GM12878 (cell line): ENCODE results near the gene INAFM1. TPM values are rescaled to one million over a fixed set of nuclear protein-coding genes. Genes with fewer than 3 reads are reported as not detected.
A peak's percentile ranks its signal among the peaks of the same experiment; 100 is the strongest.

Source experiments
- CREM ChIP-seq: IDR thresholded peaks from 2 replicates; pipeline ENCODE4 v1.6.1; 2014; ENCODE audit warnings: antibody characterized with exemption, low read depth
- CUX1 ChIP-seq: IDR thresholded peaks from 2 replicates; pipeline ENCODE4 v1.6.1; 2012; ENCODE audit warnings: improper control_type of control experiment, low read depth, low read length; ENCODE audit not compliant: insufficient replicate concordance
- DPF2 ChIP-seq: fragments of 450-650 bp; IDR thresholded peaks from 2 replicates; pipeline ENCODE4 v1.6.1; 2017; ENCODE audit warnings: mild to moderate bottlenecking
- ESRRA ChIP-seq: IDR thresholded peaks from 2 replicates; pipeline ENCODE4 v1.6.1; 2012; ENCODE audit warnings: mild to moderate bottlenecking, low read length, improper control_type of control experiment
- FOXK2 ChIP-seq: fragments of 450-650 bp; IDR thresholded peaks from 2 replicates; pipeline ENCODE4 v1.6.1; 2017; ENCODE audit warnings: mild to moderate bottlenecking, moderate library complexity
- GABPA ChIP-seq: IDR thresholded peaks from 2 replicates; pipeline ENCODE4 v1.6.1; 2014; ENCODE audit warnings: antibody characterized with exemption, low read depth, mild to moderate bottlenecking, inconsistent platforms
- HDAC6 ChIP-seq: fragments of 200-600 bp; sonication (generic); IDR thresholded peaks from one replicate; pipeline ENCODE4 v1.8.0; 2017; ENCODE audit warnings: antibody characterized with exemption; ENCODE audit not compliant: unreplicated experiment
- HSF1 ChIP-seq: fragments of 150-350 bp; IDR thresholded peaks from 2 replicates; pipeline ENCODE4 v1.6.1; 2014; ENCODE audit warnings: mild to moderate bottlenecking, low read depth, low read length
- MAX ChIP-seq: IDR thresholded peaks from 2 replicates; pipeline ENCODE4 v1.6.1; 2012; ENCODE audit warnings: low read depth, low read length, improper control_type of control experiment
- MTA2 ChIP-seq: fragments of 450-650 bp; IDR thresholded peaks from 2 replicates; pipeline ENCODE4 v1.6.1; 2016; ENCODE audit warnings: low read depth, mild to moderate bottlenecking, moderate library complexity
- NR2C1 ChIP-seq: fragments of 450-650 bp; IDR thresholded peaks from 2 replicates; pipeline ENCODE4 v1.6.1; 2017; ENCODE audit warnings: antibody characterized with exemption, mild to moderate bottlenecking, moderate library complexity
- RB1 ChIP-seq: fragments of 450-650 bp; formaldehyde crosslinking; IDR thresholded peaks from 2 replicates; pipeline ENCODE4 v1.6.1; 2017; ENCODE audit warnings: mild to moderate bottlenecking, borderline replicate concordance
- RFX5 ChIP-seq: IDR thresholded peaks from 2 replicates; pipeline ENCODE4 v1.6.1; 2011; ENCODE audit warnings: low read depth, low read length, improper control_type of control experiment
- TAF1 ChIP-seq: IDR thresholded peaks from 2 replicates; pipeline ENCODE4 v1.6.1; 2011; ENCODE audit warnings: mild to moderate bottlenecking, low read depth, low read length, borderline replicate concordance
- YBX1 ChIP-seq: fragments of 450-650 bp; IDR thresholded peaks from 2 replicates; pipeline ENCODE4 v1.6.1; 2016; ENCODE audit warnings: antibody characterized with exemption
- ZNF207 ChIP-seq: fragments of 450-650 bp; IDR thresholded peaks from 2 replicates; pipeline ENCODE4 v1.6.1; 2014; ENCODE audit warnings: antibody characterized with exemption, mild to moderate bottlenecking, borderline replicate concordance
- ZNF274 ChIP-seq: IDR thresholded peaks from one replicate; pipeline ENCODE4 v1.8.0; 2011; ENCODE audit not compliant: insufficient read length, insufficient read depth
- ZNF384 ChIP-seq: IDR thresholded peaks from 2 replicates; pipeline ENCODE4 v1.6.1; 2012; ENCODE audit warnings: low read depth, mild to moderate bottlenecking, low read length, improper control_type of control experiment, borderline replicate concordance
- ZNF687 ChIP-seq: fragments of 450-650 bp; IDR thresholded peaks from 2 replicates; pipeline ENCODE4 v1.6.1; 2017; ENCODE audit warnings: mild to moderate bottlenecking, moderate library complexity
- ZZZ3 ChIP-seq: IDR thresholded peaks from 2 replicates; pipeline ENCODE4 v1.6.1; 2011; ENCODE audit warnings: low read depth; ENCODE audit not compliant: control insufficient read depth, insufficient read length
- polyA plus RNA-seq, 11 experiments: library from polyadenylated mRNA; depleted of rRNA in 4 of 11; unstranded in 6 of 11; stranded (reverse) in 5 of 11; fragments of >200 nt; fragmentation: Nextera tagmentation in 4 of 11; fragmentation: Illumina TruSeq in 1 of 11; extraction: Ambion mirVana in 4 of 11; extraction: Trizol in 1 of 11; gene quantifications; 1 replicate in 1 of 11; 2 replicates in 10 of 11; pipeline versions ENCODE4 v1.2.1 to v1.2.3, GENCODE V29; 2011 to 2016; ENCODE audit warnings: inconsistent platforms in 2 of 11, missing spikeins in 2 of 11, low read depth in 1 of 11
- total RNA-seq, 4 experiments: library from RNA; depleted of rRNA in 3 of 4; stranded (reverse); fragments of >200 nt in 3 of 4; fragmentation: Illumina TruSeq in 1 of 4; extraction: Trizol in 1 of 4; gene quantifications; 2 replicates each; pipeline versions ENCODE4 v1.2.1 to v1.2.3, GENCODE V29; 2013 to 2021

Gene INAFM1
- total and polyA plus RNA-seq, 10 of the 15 experiments (the other 5 are each of a cell fraction or from before 2014, with no cell fraction given), result 0.57 to 6.8 (median 1.1) TPM; not detected in 1

GRCh38 chr19:47227352-47228167, 47.1 kb upstream of the INAFM1 start (continued):
- TF ChIP-seq CUX1 (no peak), HDAC6 (no peak), YBX1 (no peak), ZNF207 (no peak), RFX5 (no peak), CREM (no peak), GABPA (no peak), ZNF274 (no peak), FOXK2 (no peak), ESRRA (no peak), ZZZ3 (no peak), TAF1 (0 out of 2 replicates have a peak, but pooled peaks have one; percentile 4), NR2C1 (peak; percentile 82), ZNF384 (no peak), HSF1 (no peak), RB1 (no peak; the same call in 1 of the 2 replicates), MAX (no peak), ZNF687 (peak; percentile 54), DPF2 (peak; percentile 51; the same call in 1 of the 2 replicates), MTA2 (peak; percentile 59; the same call in 1 of the 2 replicates)
